HepG2 (cell line): Measurements from ENCODE around the gene AIF1. TPM values are rescaled to one million over a fixed set of nuclear protein-coding genes. Genes with fewer than 3 reads are reported as not detected.

Experiments used
- AGO1 ChIP-seq: fragments of 200-400 bp; formaldehyde crosslinking; IDR thresholded peaks from 2 replicates; pipeline ENCODE4 v1.6.1; 2017; ENCODE audit warnings: mild to moderate bottlenecking, low read depth, low read length, moderate library complexity; ENCODE audit not compliant: poor library complexity, severe bottlenecking
- ETV6 ChIP-seq: sonication (generic); formaldehyde crosslinking; conservative IDR thresholded peaks from 2 replicates; pipeline ENCODE4 v1.4.0; 2020; ENCODE audit warnings: missing genetic modification reagents
- GFI1 ChIP-seq: sonication (generic); formaldehyde crosslinking; IDR thresholded peaks from 2 replicates; pipeline ENCODE4 v1.5.0; 2020; ENCODE audit warnings: missing genetic modification reagents, mild to moderate bottlenecking, borderline replicate concordance
- HES4 ChIP-seq: sonication (generic); formaldehyde crosslinking; IDR thresholded peaks from 2 replicates; pipeline ENCODE4 v1.9.0; 2021; ENCODE audit warnings: mild to moderate bottlenecking, missing genetic modification reagents, borderline replicate concordance
- HOXD1 ChIP-seq: sonication (generic); formaldehyde crosslinking; IDR thresholded peaks from 2 replicates; pipeline ENCODE4 v1.5.0; 2020; ENCODE audit warnings: missing genetic modification reagents
- ISL2 ChIP-seq: sonication (generic); formaldehyde crosslinking; IDR thresholded peaks from 2 replicates; pipeline ENCODE4 v1.5.0; 2020; ENCODE audit warnings: missing genetic modification reagents
- MAZ ChIP-seq, 2 experiments: sonication (generic) in 1 of 2; formaldehyde crosslinking in 1 of 2; IDR thresholded peaks; 2 replicates each; pipeline versions ENCODE4 v1.5.0 to v1.6.1; 2012 to 2020; ENCODE audit warnings: low read depth in 2 of 2, mild to moderate bottlenecking in 2 of 2, borderline replicate concordance in 1 of 2, improper control_type of control experiment in 1 of 2, low read length in 1 of 2, missing genetic modification reagents in 1 of 2, moderate library complexity in 1 of 2
- POLR2A ChIP-seq, 2 experiments: IDR thresholded peaks; 2 replicates each; pipeline ENCODE4 v1.6.1; 2011; ENCODE audit warnings: low read depth in 2 of 2, low read length in 2 of 2, mild to moderate bottlenecking in 1 of 2, moderate library complexity in 1 of 2; ENCODE audit not compliant: insufficient read depth in 1 of 2
- SIX1 ChIP-seq: sonication (generic); formaldehyde crosslinking; IDR thresholded peaks from 2 replicates; pipeline ENCODE4 v1.4.0; 2020; ENCODE audit warnings: missing genetic modification reagents, borderline replicate concordance
- SMC3 ChIP-seq: IDR thresholded peaks from 2 replicates; pipeline ENCODE4 v1.6.1; 2011; ENCODE audit warnings: low read length, improper control_type of control experiment
- ZFX ChIP-seq: sonication (generic); formaldehyde crosslinking; IDR thresholded peaks from 2 replicates; pipeline ENCODE4 v1.4.0; 2020; ENCODE audit warnings: mild to moderate bottlenecking, low read depth, missing genetic modification reagents, moderate library complexity
- ZNF207 ChIP-seq: fragments of 450-650 bp; IDR thresholded peaks from 2 replicates; pipeline ENCODE4 v1.6.1; 2016; ENCODE audit warnings: antibody characterized with exemption, borderline replicate concordance
- ZNF343 ChIP-seq: sonication (generic); formaldehyde crosslinking; IDR thresholded peaks from 2 replicates; pipeline ENCODE4 v1.4.0; 2020; ENCODE audit warnings: mild to moderate bottlenecking, missing genetic modification reagents
- ZNF431 ChIP-seq: sonication (generic); formaldehyde crosslinking; IDR thresholded peaks from 2 replicates; pipeline ENCODE4 v1.9.0; 2022; ENCODE audit warnings: missing genetic modification reagents, low read depth, mild to moderate bottlenecking, borderline replicate concordance
- ZNF549 ChIP-seq: sonication (generic); formaldehyde crosslinking; IDR thresholded peaks from 2 replicates; pipeline ENCODE4 v1.5.0; 2020; ENCODE audit warnings: missing genetic modification reagents
- ZNF709 ChIP-seq: sonication (generic); formaldehyde crosslinking; IDR thresholded peaks from 2 replicates; pipeline ENCODE4 v1.5.0; 2020; ENCODE audit warnings: mild to moderate bottlenecking, missing genetic modification reagents
- polyA plus RNA-seq, 8 experiments: library from polyadenylated mRNA; depleted of rRNA in 3 of 8; stranded (reverse) in 7 of 8; unstranded in 1 of 8; fragments of >200 nt; fragmentation: Illumina TruSeq in 4 of 8; extraction: Trizol in 4 of 8; gene quantifications; 2 replicates each; pipeline versions ENCODE4 v1.2.1 to v1.2.3, GENCODE V29; 2011 to 2016; ENCODE audit warnings: low read depth in 4 of 8, missing spikeins in 1 of 8, mixed read lengths in 1 of 8; ENCODE audit not compliant: insufficient read depth in 1 of 8
- total RNA-seq, 5 experiments: library from RNA; depleted of rRNA; stranded (reverse); fragments of >200 nt; fragmentation: Illumina TruSeq; extraction: Trizol; gene quantifications; 2 replicates each; pipeline ENCODE4 v1.2.3, GENCODE V29; 2016; ENCODE audit warnings: low read depth in 1 of 5
- TF ChIP-seq, protein P1 (sequence below): sonication (generic); formaldehyde crosslinking; IDR thresholded peaks from 2 replicates; pipeline ENCODE4 v1.8.0; 2022; ENCODE audit warnings: missing genetic modification reagents, mild to moderate bottlenecking, inconsistent platforms, borderline replicate concordance
- TF ChIP-seq, protein P2 (sequence below): sonication (generic); formaldehyde crosslinking; IDR thresholded peaks from 2 replicates; pipeline ENCODE4 v1.5.1; 2020; ENCODE audit warnings: missing genetic modification reagents, mild to moderate bottlenecking, borderline replicate concordance
- TF ChIP-seq, protein P3 (sequence below): IDR thresholded peaks from 2 replicates; pipeline ENCODE4 v1.6.1; 2012; ENCODE audit warnings: low read length, improper control_type of control experiment
- TF ChIP-seq, protein P4 (sequence below): sonication (generic); formaldehyde crosslinking; IDR thresholded peaks from 2 replicates; pipeline ENCODE4 v1.8.0; 2022; ENCODE audit warnings: mild to moderate bottlenecking, missing genetic modification reagents, moderate library complexity

AIF1 gene
- total and polyA plus RNA-seq, 2 of the 13 experiments (the other 11 are each of a cell fraction or from before 2014, with no cell fraction given) = 1.5 TPM; not detected in 1

- TF ChIP-seq, protein P1, sequence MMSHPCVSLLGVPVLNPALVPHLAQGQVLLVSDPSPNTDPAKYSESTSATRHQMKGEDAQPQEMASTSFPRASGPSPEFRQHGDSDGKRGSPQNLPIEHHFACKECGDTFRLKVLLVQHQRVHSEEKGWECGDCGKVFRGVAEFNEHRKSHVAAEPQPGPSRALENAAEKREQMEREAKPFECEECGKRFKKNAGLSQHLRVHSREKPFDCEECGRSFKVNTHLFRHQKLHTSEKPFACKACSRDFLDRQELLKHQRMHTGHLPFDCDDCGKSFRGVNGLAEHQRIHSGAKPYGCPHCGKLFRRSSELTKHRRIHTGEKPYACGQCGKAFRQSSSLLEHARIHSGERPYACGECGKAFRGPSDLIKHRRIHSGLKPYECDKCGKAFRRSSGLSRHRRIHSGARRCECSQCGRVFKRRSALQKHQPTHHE (CRISPR knock-in tag) = 0 out of 2 replicates have a peak, but pooled peaks have one; percentile 31
- TF ChIP-seq, protein P2, sequence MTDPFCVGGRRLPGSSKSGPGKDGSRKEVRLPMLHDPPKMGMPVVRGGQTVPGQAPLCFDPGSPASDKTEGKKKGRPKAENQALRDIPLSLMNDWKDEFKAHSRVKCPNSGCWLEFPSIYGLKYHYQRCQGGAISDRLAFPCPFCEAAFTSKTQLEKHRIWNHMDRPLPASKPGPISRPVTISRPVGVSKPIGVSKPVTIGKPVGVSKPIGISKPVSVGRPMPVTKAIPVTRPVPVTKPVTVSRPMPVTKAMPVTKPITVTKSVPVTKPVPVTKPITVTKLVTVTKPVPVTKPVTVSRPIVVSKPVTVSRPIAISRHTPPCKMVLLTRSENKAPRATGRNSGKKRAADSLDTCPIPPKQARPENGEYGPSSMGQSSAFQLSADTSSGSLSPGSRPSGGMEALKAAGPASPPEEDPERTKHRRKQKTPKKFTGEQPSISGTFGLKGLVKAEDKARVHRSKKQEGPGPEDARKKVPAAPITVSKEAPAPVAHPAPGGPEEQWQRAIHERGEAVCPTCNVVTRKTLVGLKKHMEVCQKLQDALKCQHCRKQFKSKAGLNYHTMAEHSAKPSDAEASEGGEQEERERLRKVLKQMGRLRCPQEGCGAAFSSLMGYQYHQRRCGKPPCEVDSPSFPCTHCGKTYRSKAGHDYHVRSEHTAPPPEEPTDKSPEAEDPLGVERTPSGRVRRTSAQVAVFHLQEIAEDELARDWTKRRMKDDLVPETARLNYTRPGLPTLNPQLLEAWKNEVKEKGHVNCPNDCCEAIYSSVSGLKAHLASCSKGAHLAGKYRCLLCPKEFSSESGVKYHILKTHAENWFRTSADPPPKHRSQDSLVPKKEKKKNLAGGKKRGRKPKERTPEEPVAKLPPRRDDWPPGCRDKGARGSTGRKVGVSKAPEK = 0 out of 2 replicates have a peak, but pooled peaks have one; percentile 1
- no peak for TF ChIP-seq ZNF431 (CRISPR knock-in tag)
- TF ChIP-seq, protein P3, sequence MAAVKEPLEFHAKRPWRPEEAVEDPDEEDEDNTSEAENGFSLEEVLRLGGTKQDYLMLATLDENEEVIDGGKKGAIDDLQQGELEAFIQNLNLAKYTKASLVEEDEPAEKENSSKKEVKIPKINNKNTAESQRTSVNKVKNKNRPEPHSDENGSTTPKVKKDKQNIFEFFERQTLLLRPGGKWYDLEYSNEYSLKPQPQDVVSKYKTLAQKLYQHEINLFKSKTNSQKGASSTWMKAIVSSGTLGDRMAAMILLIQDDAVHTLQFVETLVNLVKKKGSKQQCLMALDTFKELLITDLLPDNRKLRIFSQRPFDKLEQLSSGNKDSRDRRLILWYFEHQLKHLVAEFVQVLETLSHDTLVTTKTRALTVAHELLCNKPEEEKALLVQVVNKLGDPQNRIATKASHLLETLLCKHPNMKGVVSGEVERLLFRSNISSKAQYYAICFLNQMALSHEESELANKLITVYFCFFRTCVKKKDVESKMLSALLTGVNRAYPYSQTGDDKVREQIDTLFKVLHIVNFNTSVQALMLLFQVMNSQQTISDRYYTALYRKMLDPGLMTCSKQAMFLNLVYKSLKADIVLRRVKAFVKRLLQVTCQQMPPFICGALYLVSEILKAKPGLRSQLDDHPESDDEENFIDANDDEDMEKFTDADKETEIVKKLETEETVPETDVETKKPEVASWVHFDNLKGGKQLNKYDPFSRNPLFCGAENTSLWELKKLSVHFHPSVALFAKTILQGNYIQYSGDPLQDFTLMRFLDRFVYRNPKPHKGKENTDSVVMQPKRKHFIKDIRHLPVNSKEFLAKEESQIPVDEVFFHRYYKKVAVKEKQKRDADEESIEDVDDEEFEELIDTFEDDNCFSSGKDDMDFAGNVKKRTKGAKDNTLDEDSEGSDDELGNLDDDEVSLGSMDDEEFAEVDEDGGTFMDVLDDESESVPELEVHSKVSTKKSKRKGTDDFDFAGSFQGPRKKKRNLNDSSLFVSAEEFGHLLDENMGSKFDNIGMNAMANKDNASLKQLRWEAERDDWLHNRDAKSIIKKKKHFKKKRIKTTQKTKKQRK = no peak
- no peak for TF ChIP-seq ETV6 (CRISPR knock-in tag)
- TF ChIP-seq ZNF207 = no peak
- TF ChIP-seq, protein P4, sequence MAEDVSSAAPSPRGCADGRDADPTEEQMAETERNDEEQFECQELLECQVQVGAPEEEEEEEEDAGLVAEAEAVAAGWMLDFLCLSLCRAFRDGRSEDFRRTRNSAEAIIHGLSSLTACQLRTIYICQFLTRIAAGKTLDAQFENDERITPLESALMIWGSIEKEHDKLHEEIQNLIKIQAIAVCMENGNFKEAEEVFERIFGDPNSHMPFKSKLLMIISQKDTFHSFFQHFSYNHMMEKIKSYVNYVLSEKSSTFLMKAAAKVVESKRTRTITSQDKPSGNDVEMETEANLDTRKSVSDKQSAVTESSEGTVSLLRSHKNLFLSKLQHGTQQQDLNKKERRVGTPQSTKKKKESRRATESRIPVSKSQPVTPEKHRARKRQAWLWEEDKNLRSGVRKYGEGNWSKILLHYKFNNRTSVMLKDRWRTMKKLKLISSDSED (CRISPR knock-in tag) = no peak
- peak; percentile 10; the same call in 1 of the 2 replicates for TF ChIP-seq ZNF709 (CRISPR knock-in tag)
- no peak for TF ChIP-seq SIX1
- no peak for TF ChIP-seq ZNF343 (CRISPR knock-in tag)
- peak; percentile 19 for TF ChIP-seq AGO1
- no peak for TF ChIP-seq SMC3
- peak; percentile 14; the same call in 1 of the 2 replicates for TF ChIP-seq HES4 (CRISPR knock-in tag)
- no peak for TF ChIP-seq ISL2 (CRISPR knock-in tag)
- no peak for TF ChIP-seq MAZ (IDR thresholded peaks at IDR 0.05; ENCODE audit: borderline replicate concordance, low read depth, low read length)
- no peak for TF ChIP-seq MAZ (CRISPR knock-in tag; IDR thresholded peaks at IDR 0.05; ENCODE audit: low read depth)
- no peak for TF ChIP-seq GFI1 (CRISPR knock-in tag)
- TF ChIP-seq ZNF549 (CRISPR knock-in tag) = no peak
- TF ChIP-seq HOXD1 (CRISPR knock-in tag) = 0 out of 2 replicates have a peak, but pooled peaks have one; percentile 8
- peak in 1 of 2 experiments; percentile 31; a peak in 1 of 4 replicates for TF ChIP-seq POLR2A (IDR thresholded peaks at IDR 0.05; ENCODE audit: insufficient read depth in 1 of 2, low read depth in 2 of 2, low read length in 2 of 2)
- no peak for TF ChIP-seq ZFX (CRISPR knock-in tag)
Observed at GRCh38 chr6:31661262-31662123, 46.5 kb downstream of the AIF1 start (continued).
